A204.1 (cell line): Measurements from ENCODE around the gene RHEX.
"Not testable (repeated sequence)": the region's sequence is repeated elsewhere in the genome, so short reads cannot be mapped to it uniquely, and the experiment has no call there.

Experiments used
- FAIRE-seq: peaks from 2 replicates; lab custom pipeline; 2012; peaks lifted over from hg19 to GRCh38; lab: Jason Lieb, UNC

RHEX gene

GRCh38 chr1:206030714-206031113 is 22.3 kb upstream of the RHEX start:
- FAIRE-seq = peak; percentile 48

GRCh38 chr1:206032380-206033140 is 20.4 kb upstream of the RHEX start:
- no peak for FAIRE-seq

- FAIRE-seq = no peak
These were observed 17.9 kb upstream of the RHEX start for GRCh38 chr1:206035027-206035426.

DNA sequence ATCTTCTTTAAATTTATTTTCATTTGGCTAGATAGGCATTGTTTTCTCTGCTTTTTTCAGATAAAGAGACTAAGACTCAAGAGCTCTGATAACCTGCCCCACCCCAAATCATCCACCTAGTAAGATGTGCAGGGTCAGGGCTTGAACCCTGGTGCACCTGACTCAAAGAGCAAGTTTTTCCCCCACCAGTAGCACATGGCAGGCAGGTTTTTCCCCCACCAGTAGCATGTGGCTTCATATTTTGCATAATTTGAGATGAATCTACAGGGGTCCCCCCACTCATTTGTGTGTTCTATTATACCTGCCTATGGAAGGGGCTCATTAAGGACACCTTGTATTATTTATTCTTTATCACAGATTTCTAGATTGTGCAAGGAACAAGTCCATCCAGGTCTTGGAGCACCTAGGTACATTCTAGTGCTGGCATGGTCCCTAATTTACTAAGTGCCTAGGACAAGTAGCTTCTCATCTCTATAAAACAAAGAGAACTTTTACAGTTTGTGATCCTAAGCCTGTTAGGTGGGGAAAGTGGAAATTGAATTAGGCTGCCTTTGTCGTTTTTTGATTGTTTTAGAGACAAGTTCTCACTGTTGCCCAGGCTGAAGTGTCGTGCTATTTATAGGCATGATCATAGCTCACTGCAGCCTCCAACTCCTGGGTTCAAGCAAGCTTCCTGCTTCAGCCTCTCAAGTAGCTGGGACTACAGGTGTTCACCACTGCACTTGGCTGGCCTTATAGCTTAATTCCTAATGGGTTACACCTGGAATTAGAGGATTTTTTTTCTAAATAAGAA is 16.1 kb upstream of the RHEX start:
- no peak for FAIRE-seq

- FAIRE-seq = no peak
These were observed 15.4 kb upstream of the RHEX start for GRCh38 chr1:206037581-206037980.

- no peak for FAIRE-seq
These were observed 13.7 kb upstream of the RHEX start for GRCh38 chr1:206039046-206039973.

DNA sequence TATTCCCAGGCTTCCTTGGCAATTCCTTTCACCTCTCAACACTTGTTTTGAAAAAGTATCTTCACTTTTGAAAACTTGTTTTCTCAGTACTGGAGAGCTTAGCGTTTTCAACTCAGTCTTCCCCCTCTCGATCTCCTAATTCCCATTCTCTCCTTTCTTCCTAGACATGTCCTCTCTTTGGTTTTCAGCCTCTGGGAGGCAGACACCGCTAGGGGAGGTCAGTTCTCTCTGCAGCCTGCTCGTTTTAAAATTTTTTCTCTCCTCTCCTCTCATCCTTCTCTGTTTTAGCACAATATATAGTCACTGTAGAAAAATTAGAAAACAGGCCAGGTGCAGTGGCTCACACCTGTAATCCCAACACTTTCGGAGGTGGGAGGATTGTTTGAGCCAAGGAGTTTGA is 12.6 kb upstream of the RHEX start:
- FAIRE-seq = no peak

DNA sequence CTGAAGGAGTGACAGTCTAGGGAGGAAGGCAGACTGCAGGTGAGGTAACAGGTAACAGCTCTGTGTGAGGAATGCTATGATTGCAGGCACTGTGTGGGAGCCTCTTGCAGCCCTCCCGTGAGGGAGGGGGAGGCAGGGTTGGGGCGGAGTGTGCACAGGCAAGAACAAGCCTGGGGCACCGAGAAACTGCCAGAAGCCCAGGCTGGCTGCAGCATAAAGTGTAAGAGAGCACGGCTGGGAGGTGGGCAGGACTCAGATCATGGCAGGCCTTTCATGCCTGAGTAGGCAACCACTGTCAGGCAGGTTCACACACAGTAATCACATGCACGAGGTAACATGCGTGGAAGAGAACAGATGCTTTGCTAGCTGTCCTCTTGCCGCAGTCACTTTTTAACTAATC is 11.3 kb upstream of the RHEX start:
- FAIRE-seq = no peak

GRCh38 chr1:206047271-206047670 is 5.7 kb upstream of the RHEX start:
- FAIRE-seq = no peak

- no peak for FAIRE-seq
These were observed 4.4 kb upstream of the RHEX start for GRCh38 chr1:206048582-206048981.

DNA sequence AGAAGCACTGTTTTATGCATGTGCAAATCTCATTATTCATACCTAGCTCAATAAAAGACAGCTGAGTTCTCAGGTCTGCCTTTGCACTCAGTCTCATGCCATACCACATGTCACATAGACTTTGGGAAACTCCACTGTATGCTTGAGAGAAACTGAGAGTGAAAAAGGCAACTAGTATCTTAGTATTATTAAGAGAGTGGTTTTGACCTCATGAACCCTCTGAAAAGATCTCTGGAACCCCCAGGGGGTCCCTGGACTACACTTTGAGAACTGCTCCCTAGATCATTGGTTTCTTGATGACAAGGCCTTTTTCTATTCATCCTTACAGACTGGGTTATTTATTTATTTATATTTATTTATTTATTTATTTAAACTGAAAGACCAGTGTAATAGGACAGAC is 3.7 kb upstream of the RHEX start:
- FAIRE-seq = no peak

DNA sequence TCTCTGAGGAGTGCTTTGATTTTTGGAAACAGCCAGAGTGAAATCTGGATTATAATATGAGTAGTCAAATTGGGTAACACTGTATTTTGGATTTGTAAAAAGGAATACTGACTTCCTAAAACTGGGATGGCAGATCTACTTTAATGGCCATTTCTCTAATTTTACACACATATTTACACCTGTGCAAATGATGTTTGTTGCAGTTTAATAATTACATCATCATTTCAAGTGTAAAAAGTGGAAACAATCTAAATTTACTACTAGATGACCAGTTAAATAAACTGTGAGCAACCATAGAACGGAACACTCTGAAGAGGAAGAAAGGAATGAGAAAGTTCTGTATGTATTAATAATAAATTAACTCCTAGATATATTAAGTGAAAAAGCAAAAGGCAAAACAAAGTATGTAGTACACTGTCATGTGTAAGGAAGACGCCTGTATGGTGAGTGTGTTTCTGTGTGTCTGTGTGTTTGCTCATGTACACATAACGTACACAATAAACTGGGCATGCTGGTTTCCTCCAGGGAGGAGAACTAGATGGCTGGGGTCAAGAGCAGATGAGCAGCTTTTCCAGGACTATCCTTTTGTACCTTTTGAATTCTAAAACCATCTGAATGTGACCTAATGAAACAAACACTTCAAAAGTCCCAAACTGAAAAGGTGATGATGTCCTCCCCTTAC is 2.9 kb upstream of the RHEX start:
- no peak for FAIRE-seq

- FAIRE-seq = no peak
These were observed 2.2 kb upstream of the RHEX start for GRCh38 chr1:206050655-206051235.

DNA sequence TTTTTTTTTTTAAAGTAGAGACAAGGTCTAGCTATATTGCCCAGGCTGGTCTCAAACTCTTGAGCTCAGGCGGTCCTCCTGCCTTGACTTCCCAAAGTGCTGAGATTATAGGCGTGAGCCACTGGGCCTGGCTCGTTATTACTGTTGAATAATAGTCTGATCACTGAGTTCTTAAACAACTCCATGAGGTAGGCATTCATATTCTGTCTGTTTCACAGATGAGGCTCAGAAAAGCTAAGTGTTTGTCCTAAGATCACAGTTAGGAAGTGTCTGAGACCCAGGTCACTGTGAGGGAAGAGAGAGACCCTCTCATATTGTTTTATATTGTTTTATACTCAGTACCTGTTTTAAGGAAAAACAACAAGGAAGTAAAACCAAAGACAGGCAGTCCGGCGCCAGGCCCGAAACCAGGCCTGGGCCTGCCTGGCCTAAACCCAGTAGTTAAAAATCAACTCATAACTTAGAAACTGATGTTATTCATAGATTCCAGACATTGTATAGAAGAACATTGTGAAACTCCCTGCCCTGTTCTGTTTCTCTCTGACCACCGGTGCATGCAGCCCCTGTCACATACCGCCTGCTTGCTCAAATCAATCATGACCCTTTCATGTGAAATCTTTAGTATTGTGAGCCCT is 625 bp upstream of the RHEX start:
- FAIRE-seq = not testable (repeated sequence)

DNA sequence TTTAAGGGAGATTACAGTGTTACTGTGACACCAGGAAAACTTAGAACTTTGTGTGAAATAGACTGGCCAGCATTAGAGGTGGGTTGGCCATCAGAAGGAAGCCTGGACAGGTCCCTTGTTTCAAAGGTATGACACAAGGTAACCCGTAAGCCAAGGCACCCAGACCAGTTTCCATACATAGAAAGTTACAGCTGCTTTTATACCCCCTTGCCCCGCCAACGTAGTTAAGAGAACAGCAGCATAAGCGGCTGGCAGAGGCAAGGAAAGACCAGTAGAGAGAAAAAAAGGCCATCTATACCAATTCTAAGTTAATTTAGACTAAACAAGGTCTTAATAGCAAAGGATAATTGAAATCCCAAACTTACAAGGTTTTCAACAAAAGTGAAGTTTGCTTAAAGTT is 643 bp downstream of the RHEX start:
- not testable (repeated sequence) for FAIRE-seq

DNA sequence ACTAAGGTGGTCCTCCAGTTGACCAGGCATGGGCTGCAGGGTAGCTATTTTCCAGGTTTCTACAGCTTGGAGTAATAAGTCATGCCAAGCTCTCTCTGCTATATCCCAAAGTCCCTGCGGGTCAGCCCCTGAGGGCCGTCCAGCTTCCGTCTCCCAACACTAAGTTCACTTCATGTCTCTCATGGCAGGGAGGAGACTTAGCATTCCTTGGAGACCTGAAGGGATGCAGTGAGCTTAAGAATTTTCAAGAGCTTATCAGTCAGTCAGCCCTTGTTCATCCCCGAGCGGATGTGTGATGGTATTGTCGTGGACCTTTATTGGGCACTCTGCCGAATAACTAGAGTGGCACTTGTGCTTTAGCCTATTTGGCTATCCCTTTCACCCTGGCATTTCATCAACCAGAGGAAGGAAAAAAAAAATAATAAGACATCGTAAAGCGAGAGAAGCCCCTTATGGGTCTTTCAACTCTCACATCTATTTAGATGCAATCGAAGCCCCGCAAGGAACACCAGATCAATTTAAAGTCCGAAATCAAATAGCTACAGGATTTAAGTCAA is 2.2 kb downstream of the RHEX start:
- FAIRE-seq = not testable (repeated sequence)

- FAIRE-seq = not testable (repeated sequence)
These were observed 2.8 kb downstream of the RHEX start for GRCh38 chr1:206055639-206056323.

GRCh38 chr1:206058289-206058926 is 5.4 kb downstream of the RHEX start:
- FAIRE-seq = not testable (repeated sequence)

- no peak for FAIRE-seq
These were observed 5.9 kb downstream of the RHEX start for GRCh38 chr1:206058927-206059292.
